SKM-1 (cell line): ENCODE results near the gene KIAA1328.

Source experiments
- DNase-seq: peaks from one replicate; lab custom pipeline; 2025; ENCODE audit not compliant: unreplicated experiment; lab: John Stamatoyannopoulos, UW

KIAA1328 gene

GRCh38 chr18:36947820-36948348 is 119.0 kb downstream of the KIAA1328 start:
- no peak for DNase-seq

GRCh38 chr18:36950282-36950681 is 121.4 kb downstream of the KIAA1328 start:
- no peak for DNase-seq

GRCh38 chr18:36950960-36951359 is 122.0 kb downstream of the KIAA1328 start:
- no peak for DNase-seq

- no peak for DNase-seq
Measured at GRCh38 chr18:36953047-36953446, 124.1 kb downstream of the KIAA1328 start.

GRCh38 chr18:36960038-36960437 is 131.1 kb downstream of the KIAA1328 start:
- no peak for DNase-seq

GRCh38 chr18:36963464-36963863 is 134.5 kb downstream of the KIAA1328 start:
- no peak for DNase-seq

- no peak for DNase-seq
Measured at GRCh38 chr18:36974686-36975085, 145.8 kb downstream of the KIAA1328 start.

- DNase-seq: no peak
Measured at GRCh38 chr18:36977121-36977520, 148.2 kb downstream of the KIAA1328 start.

GRCh38 chr18:36993068-36993467 is 164.1 kb downstream of the KIAA1328 start:
- no peak for DNase-seq

- DNase-seq: no peak
Measured at GRCh38 chr18:37006742-37007141, 177.8 kb downstream of the KIAA1328 start.

- DNase-seq: no peak
Measured at GRCh38 chr18:37012452-37012851, 183.5 kb downstream of the KIAA1328 start.

GRCh38 chr18:37019157-37019827 is 190.4 kb downstream of the KIAA1328 start:
- no peak for DNase-seq

GRCh38 chr18:37033419-37033818 is 204.5 kb downstream of the KIAA1328 start:
- DNase-seq: no peak

GRCh38 chr18:37042381-37042780 is 213.5 kb downstream of the KIAA1328 start:
- no peak for DNase-seq

GRCh38 chr18:37055137-37055802 is 226.3 kb downstream of the KIAA1328 start:
- DNase-seq: no peak

- no peak for DNase-seq
Measured at GRCh38 chr18:37064187-37064586, 235.3 kb downstream of the KIAA1328 start.

GRCh38 chr18:37065254-37065653 is 236.3 kb downstream of the KIAA1328 start:
- DNase-seq: no peak

GRCh38 chr18:37084912-37085311 is 256.0 kb downstream of the KIAA1328 start:
- no peak for DNase-seq

GRCh38 chr18:37085362-37085761 is 256.4 kb downstream of the KIAA1328 start:
- no peak for DNase-seq

GRCh38 chr18:37107748-37108522 is 279.0 kb downstream of the KIAA1328 start:
- no peak for DNase-seq

GRCh38 chr18:37122877-37123276 is 293.9 kb downstream of the KIAA1328 start:
- no peak for DNase-seq

- DNase-seq: no peak
Measured at GRCh38 chr18:37124516-37124915, 295.6 kb downstream of the KIAA1328 start.
